ENCODE measurements around the gene PTPN20.

DNA sequence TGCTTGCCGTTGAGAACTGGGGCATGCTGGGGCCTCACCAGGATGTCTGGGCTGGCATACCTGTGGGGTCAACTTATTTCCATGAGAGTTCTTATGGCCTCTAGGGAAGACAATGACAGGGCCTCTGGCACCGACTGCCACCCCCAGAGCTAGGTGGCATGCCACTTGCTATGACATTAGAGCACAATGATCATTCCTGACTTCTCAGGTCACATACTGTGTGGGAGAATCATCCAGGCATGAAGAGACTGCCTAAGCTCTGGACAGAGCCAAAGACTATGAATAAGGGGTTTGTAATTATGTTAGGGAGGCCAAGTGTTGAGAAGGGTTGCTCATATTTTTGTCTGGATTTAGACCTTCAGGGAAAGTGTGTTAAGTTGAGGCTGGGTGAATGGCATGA lies 97.5 kb downstream of the PTPN20 start:
- TF ChIP-seq, protein P1, sequence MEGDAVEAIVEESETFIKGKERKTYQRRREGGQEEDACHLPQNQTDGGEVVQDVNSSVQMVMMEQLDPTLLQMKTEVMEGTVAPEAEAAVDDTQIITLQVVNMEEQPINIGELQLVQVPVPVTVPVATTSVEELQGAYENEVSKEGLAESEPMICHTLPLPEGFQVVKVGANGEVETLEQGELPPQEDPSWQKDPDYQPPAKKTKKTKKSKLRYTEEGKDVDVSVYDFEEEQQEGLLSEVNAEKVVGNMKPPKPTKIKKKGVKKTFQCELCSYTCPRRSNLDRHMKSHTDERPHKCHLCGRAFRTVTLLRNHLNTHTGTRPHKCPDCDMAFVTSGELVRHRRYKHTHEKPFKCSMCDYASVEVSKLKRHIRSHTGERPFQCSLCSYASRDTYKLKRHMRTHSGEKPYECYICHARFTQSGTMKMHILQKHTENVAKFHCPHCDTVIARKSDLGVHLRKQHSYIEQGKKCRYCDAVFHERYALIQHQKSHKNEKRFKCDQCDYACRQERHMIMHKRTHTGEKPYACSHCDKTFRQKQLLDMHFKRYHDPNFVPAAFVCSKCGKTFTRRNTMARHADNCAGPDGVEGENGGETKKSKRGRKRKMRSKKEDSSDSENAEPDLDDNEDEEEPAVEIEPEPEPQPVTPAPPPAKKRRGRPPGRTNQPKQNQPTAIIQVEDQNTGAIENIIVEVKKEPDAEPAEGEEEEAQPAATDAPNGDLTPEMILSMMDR (conservative IDR thresholded peaks at IDR 0.05; ENCODE audit: low read length), result no peak
- no peak for TF ChIP-seq EZH2phosphoT487 (IDR thresholded peaks at IDR 0.05; ENCODE audit: borderline replicate concordance)
